A673 (cell line): Measurements from ENCODE around the gene GDE1. TPM values are rescaled to one million over a fixed set of nuclear protein-coding genes. Genes with fewer than 3 reads are reported as not detected.

Source experiments
- BruUV-seq: library from RNA; stranded (reverse); fragments of 400-500 nt; replicated peaks from 2 replicates; lab custom pipeline; 2021; lab: Mats Ljungman, UMichigan
- CTCF ChIA-PET: fragments of 300-600 bp; sonication (Branson Sonifier 250); formaldehyde crosslinking; loops from one replicate; lab custom pipeline; 2022; ENCODE audit warnings: antibody characterized with exemption; lab: Charles Lee
- POLR2A ChIA-PET: fragments of 300-600 bp; sonication (Branson Sonifier 250); formaldehyde crosslinking; loops from one replicate; lab custom pipeline; 2022; ENCODE audit warnings: antibody characterized with exemption; ENCODE audit not compliant: low non-redundant PET; lab: Charles Lee
- DNase-seq: peaks from one replicate; pipeline ENCODE4 v3.0.0-alpha.2; 2015; ENCODE audit warnings: low spot score
- H3K27ac ChIP-seq: fragments of 200-600 bp; sonication (generic); 2 replicates; pipeline ENCODE4 v1.5.1; 2016; ENCODE audit warnings: mixed run types, low read depth, mild to moderate bottlenecking, mixed read lengths, antibody characterized with exemption, low read length; ENCODE audit not compliant: poor library complexity, severe bottlenecking
- H3K27me3 ChIP-seq: fragments of 200-600 bp; sonication (generic); replicated peaks from 2 replicates; pipeline ENCODE4 v1.6.1; 2017; ENCODE audit warnings: mixed run types, low read depth, mild to moderate bottlenecking, mixed read lengths, antibody characterized with exemption, low read length; ENCODE audit not compliant: insufficient read depth, poor library complexity
- H3K36me3 ChIP-seq: fragments of 200-600 bp; sonication (generic); 2 replicates; pipeline ENCODE4 v1.6.1; 2016; ENCODE audit warnings: mixed run types, mild to moderate bottlenecking, mixed read lengths, antibody characterized with exemption, low read length; ENCODE audit not compliant: insufficient read depth, poor library complexity, severe bottlenecking
- H3K4me1 ChIP-seq: fragments of 200-600 bp; sonication (generic); 2 replicates; pipeline ENCODE4 v1.6.1; 2017; ENCODE audit warnings: mixed run types, mild to moderate bottlenecking, mixed read lengths, antibody characterized with exemption, low read length; ENCODE audit not compliant: insufficient read depth, poor library complexity, severe bottlenecking
- H3K4me3 ChIP-seq: fragments of 200-600 bp; sonication (generic); 2 replicates; pipeline ENCODE4 v1.5.1; 2016; ENCODE audit warnings: low read depth, mixed run types, mild to moderate bottlenecking, mixed read lengths, low read length; ENCODE audit not compliant: poor library complexity, severe bottlenecking
- H3K9me3 ChIP-seq: fragments of 200-600 bp; sonication (generic); 2 replicates; pipeline ENCODE4 v1.6.1; 2016; ENCODE audit warnings: mixed run types, low read depth, mild to moderate bottlenecking, mixed read lengths, antibody characterized with exemption, low read length; ENCODE audit not compliant: poor library complexity, severe bottlenecking
- CTCF ChIP-seq: fragments of 300-800, 200-600 bp; sonication (generic); conservative IDR thresholded peaks from 2 replicates; pipeline ENCODE4 v1.5.1; 2017; ENCODE audit warnings: low read depth, mild to moderate bottlenecking, antibody characterized with exemption, low read length, moderate library complexity, mixed read lengths
- EZH2 ChIP-seq: fragments of 200-600 bp; sonication (generic); IDR thresholded peaks from 2 replicates; pipeline ENCODE4 v1.6.1; 2017; ENCODE audit warnings: borderline replicate concordance, low read depth, mild to moderate bottlenecking, mixed read lengths, antibody characterized with exemption, low read length; ENCODE audit not compliant: poor library complexity, severe bottlenecking
- intact Hi-C: fragments of 100-400 bp; cut with micrococcal nuclease; formaldehyde crosslinking; loops from one replicate; pipeline ENCODE4 v1.10.0; 2022; ENCODE audit not compliant: unreplicated experiment
- total RNA-seq: library from RNA; stranded (reverse); gene quantifications from 2 replicates; pipeline ENCODE4 v1.2.3, GENCODE V29; 2021

Gene GDE1
- total RNA-seq, 1 experiment from 2014 or later: 63.5 TPM

GRCh38 chr16:19484096-19484495 is 37.8 kb downstream of the GDE1 start:
- Histone ChIP-seq H3K9me3 (no peaks in the 10 kb centered on the region), H3K27me3 (no peaks in the 10 kb centered on the region), H3K36me3 (no peaks in the 10 kb centered on the region), H3K4me3 (no peak overlapping the region), H3K27ac (no peak overlapping the region), H3K4me1 (no peaks in the 10 kb centered on the region)
- BruUV-seq: no TSS peak
- intact Hi-C loops: no loop called here
- DNase-seq: no peak
- TF ChIP-seq EZH2 (no peak), CTCF (no peak)
- CTCF ChIA-PET: no interaction called here
- POLR2A ChIA-PET: no interaction called here

GRCh38 chr16:19482291-19482690 is 39.6 kb downstream of the GDE1 start:
- H3K4me3 ChIP-seq: no peak overlapping the region
- H3K27ac ChIP-seq: no peak overlapping the region
- H3K4me1 ChIP-seq: no peaks in the 10 kb centered on the region
- TF ChIP-seq CTCF (no peak), EZH2 (no peak)
- H3K9me3 ChIP-seq: no peaks in the 10 kb centered on the region
- POLR2A ChIA-PET: no interaction called here
- H3K36me3 ChIP-seq: no peaks in the 10 kb centered on the region
- BruUV-seq: no TSS peak
- intact Hi-C loops: no loop called here
- CTCF ChIA-PET: no interaction called here
- no peaks in the 10 kb centered on the region for H3K27me3 ChIP-seq
- DNase-seq: no peak

GRCh38 chr16:19481769-19482168 is 40.1 kb downstream of the GDE1 start:
- intact Hi-C loops: no loop called here
- POLR2A ChIA-PET: no interaction called here
- BruUV-seq: no TSS peak

More at GRCh38 chr16:19481769-19482168, 40.1 kb downstream of the GDE1 start:
- CTCF ChIA-PET: no interaction called here
- no peak for TF ChIP-seq CTCF
- TF ChIP-seq EZH2: no peak
- Histone ChIP-seq H3K36me3 (no peaks in the 10 kb centered on the region), H3K4me3 (no peak overlapping the region), H3K27ac (no peak overlapping the region), H3K27me3 (no peaks in the 10 kb centered on the region), H3K9me3 (no peaks in the 10 kb centered on the region), H3K4me1 (no peaks in the 10 kb centered on the region)
- no peak for DNase-seq
